GM12892 (cell line): ENCODE data around the gene HORMAD1.

Source experiments
- POLR2A ChIP-seq: IDR thresholded peaks from 2 replicates; pipeline ENCODE4 v1.6.1; 2011; ENCODE audit warnings: low read depth, low read length, control low read depth
- POLR2AphosphoS5 ChIP-seq: IDR thresholded peaks from 2 replicates; pipeline ENCODE4 v1.6.1; 2011; ENCODE audit warnings: low read depth, low read length, control low read depth
- TAF1 ChIP-seq: IDR thresholded peaks from 2 replicates; pipeline ENCODE4 v1.6.1; 2011; ENCODE audit warnings: low read depth, mild to moderate bottlenecking, control low read depth, low read length, borderline replicate concordance

DNA sequence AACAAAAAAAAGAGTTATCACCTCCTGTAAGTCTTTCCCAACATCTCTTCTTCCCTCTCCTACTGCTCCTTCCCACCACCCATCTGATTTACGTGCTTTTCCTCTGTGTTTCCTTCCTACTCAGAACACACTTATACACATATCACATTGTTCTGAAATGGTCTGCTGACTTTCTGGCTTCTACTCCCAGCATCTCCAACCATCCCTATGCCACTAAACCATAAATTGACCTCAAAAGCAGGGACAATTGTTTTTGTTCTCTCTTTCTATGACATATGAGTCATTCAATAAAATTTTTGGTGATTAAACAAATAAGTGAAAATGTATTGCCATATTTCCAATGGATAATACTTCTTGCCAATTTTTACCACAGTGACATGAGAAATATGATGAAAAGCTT lies 31.9 kb downstream of the HORMAD1 start:
- TF ChIP-seq POLR2A (no peak), POLR2AphosphoS5 (no peak), TAF1 (no peak)
